HepG2 (cell line): ENCODE data around the gene ERF. TPM values are rescaled to one million over a fixed set of nuclear protein-coding genes. Genes with fewer than 3 reads are reported as not detected.

Source experiments
- AGO1 ChIP-seq: fragments of 200-400 bp; formaldehyde crosslinking; IDR thresholded peaks from 2 replicates; pipeline ENCODE4 v1.6.1; 2017; ENCODE audit warnings: mild to moderate bottlenecking, low read depth, low read length, moderate library complexity; ENCODE audit not compliant: poor library complexity, severe bottlenecking
- ATAD3A ChIP-seq: sonication (generic); formaldehyde crosslinking; IDR thresholded peaks from 2 replicates; pipeline ENCODE4 v1.4.0; 2020; ENCODE audit warnings: missing genetic modification reagents
- GMEB1 ChIP-seq: sonication (generic); formaldehyde crosslinking; IDR thresholded peaks from 2 replicates; pipeline ENCODE4 v1.5.1; 2020; ENCODE audit warnings: missing genetic modification reagents, mild to moderate bottlenecking, borderline replicate concordance
- KLF16 ChIP-seq, 2 experiments: sonication (generic) in 1 of 2; formaldehyde crosslinking in 1 of 2; IDR thresholded peaks; 2 replicates each; pipeline versions ENCODE4 v1.6.1 to v1.8.0; 2016 to 2023; ENCODE audit warnings: missing genetic modification reagents in 2 of 2, missing compliant biosample characterization in 1 of 2
- KLF6 ChIP-seq: IDR thresholded peaks from 2 replicates; pipeline ENCODE4 v1.8.0; 2016; ENCODE audit warnings: missing biosample characterization, missing genetic modification reagents
- NCOR1 ChIP-seq: fragments of 200-600 bp; sonication (generic); IDR thresholded peaks from 2 replicates; pipeline ENCODE4 v1.7.0; 2017; ENCODE audit warnings: antibody characterized with exemption, low read length, borderline replicate concordance
- NFE2 ChIP-seq: sonication (generic); formaldehyde crosslinking; IDR thresholded peaks from 2 replicates; pipeline ENCODE4 v1.4.0; 2020; ENCODE audit warnings: missing genetic modification reagents
- SIN3A ChIP-seq: IDR thresholded peaks from 2 replicates; pipeline ENCODE4 v1.6.1; 2011; ENCODE audit warnings: low read depth, mild to moderate bottlenecking, control low read depth, low read length, borderline replicate concordance
- SPEN ChIP-seq: sonication (generic); formaldehyde crosslinking; IDR thresholded peaks from 2 replicates; pipeline ENCODE4 v1.5.1; 2020; ENCODE audit warnings: low read depth, mild to moderate bottlenecking, missing genetic modification reagents
- TGIF2 ChIP-seq: IDR thresholded peaks from 2 replicates; pipeline ENCODE4 v1.6.1; 2016; ENCODE audit warnings: control low read depth, missing compliant biosample characterization
- ZEB1 ChIP-seq: IDR thresholded peaks from 2 replicates; pipeline ENCODE4 v1.6.1; 2012; ENCODE audit warnings: mild to moderate bottlenecking, low read depth, inconsistent platforms; ENCODE audit not compliant: insufficient replicate concordance
- ZNF12 ChIP-seq: sonication (generic); formaldehyde crosslinking; IDR thresholded peaks from 2 replicates; pipeline ENCODE4 v1.5.0; 2020; ENCODE audit warnings: missing genetic modification reagents
- ZNF20 ChIP-seq: sonication (generic); formaldehyde crosslinking; IDR thresholded peaks from 2 replicates; pipeline ENCODE4 v1.4.0; 2020; ENCODE audit warnings: mild to moderate bottlenecking, moderate library complexity, missing genetic modification reagents
- ZNF432 ChIP-seq: sonication (generic); formaldehyde crosslinking; IDR thresholded peaks from 2 replicates; pipeline ENCODE4 v1.5.0; 2020; ENCODE audit warnings: missing genetic modification reagents, mild to moderate bottlenecking, borderline replicate concordance
- polyA plus RNA-seq, 8 experiments: library from polyadenylated mRNA; depleted of rRNA in 3 of 8; stranded (reverse) in 7 of 8; unstranded in 1 of 8; fragments of >200 nt; fragmentation: Illumina TruSeq in 4 of 8; extraction: Trizol in 4 of 8; gene quantifications; 2 replicates each; pipeline versions ENCODE4 v1.2.1 to v1.2.3, GENCODE V29; 2011 to 2016; ENCODE audit warnings: low read depth in 4 of 8, missing spikeins in 1 of 8, mixed read lengths in 1 of 8; ENCODE audit not compliant: insufficient read depth in 1 of 8
- total RNA-seq, 5 experiments: library from RNA; depleted of rRNA; stranded (reverse); fragments of >200 nt; fragmentation: Illumina TruSeq; extraction: Trizol; gene quantifications; 2 replicates each; pipeline ENCODE4 v1.2.3, GENCODE V29; 2016; ENCODE audit warnings: low read depth in 1 of 5
- TF ChIP-seq, protein P1 (sequence below): sonication (generic); formaldehyde crosslinking; IDR thresholded peaks from one replicate; pipeline ENCODE4 v1.5.1; 2020; ENCODE audit warnings: mild to moderate bottlenecking, missing genetic modification reagents; ENCODE audit errors: not compliant biosample characterization
- TF ChIP-seq, protein P2 (sequence below): sonication (generic); formaldehyde crosslinking; IDR thresholded peaks from 2 replicates; pipeline ENCODE4 v1.4.0; 2020; ENCODE audit warnings: missing genetic modification reagents
- TF ChIP-seq, protein P3 (sequence below): sonication (generic); formaldehyde crosslinking; IDR thresholded peaks from 2 replicates; pipeline ENCODE4 v1.4.0; 2020; ENCODE audit warnings: mild to moderate bottlenecking, missing genetic modification reagents

Gene ERF
- total and polyA plus RNA-seq, 2 of the 13 experiments (the other 11 are each of a cell fraction or from before 2014, with no cell fraction given): 67.1 to 69.9 TPM

GRCh38 chr19:42269478-42270345 is 14.8 kb upstream of the ERF start (continued):
- TF ChIP-seq, protein P1, sequence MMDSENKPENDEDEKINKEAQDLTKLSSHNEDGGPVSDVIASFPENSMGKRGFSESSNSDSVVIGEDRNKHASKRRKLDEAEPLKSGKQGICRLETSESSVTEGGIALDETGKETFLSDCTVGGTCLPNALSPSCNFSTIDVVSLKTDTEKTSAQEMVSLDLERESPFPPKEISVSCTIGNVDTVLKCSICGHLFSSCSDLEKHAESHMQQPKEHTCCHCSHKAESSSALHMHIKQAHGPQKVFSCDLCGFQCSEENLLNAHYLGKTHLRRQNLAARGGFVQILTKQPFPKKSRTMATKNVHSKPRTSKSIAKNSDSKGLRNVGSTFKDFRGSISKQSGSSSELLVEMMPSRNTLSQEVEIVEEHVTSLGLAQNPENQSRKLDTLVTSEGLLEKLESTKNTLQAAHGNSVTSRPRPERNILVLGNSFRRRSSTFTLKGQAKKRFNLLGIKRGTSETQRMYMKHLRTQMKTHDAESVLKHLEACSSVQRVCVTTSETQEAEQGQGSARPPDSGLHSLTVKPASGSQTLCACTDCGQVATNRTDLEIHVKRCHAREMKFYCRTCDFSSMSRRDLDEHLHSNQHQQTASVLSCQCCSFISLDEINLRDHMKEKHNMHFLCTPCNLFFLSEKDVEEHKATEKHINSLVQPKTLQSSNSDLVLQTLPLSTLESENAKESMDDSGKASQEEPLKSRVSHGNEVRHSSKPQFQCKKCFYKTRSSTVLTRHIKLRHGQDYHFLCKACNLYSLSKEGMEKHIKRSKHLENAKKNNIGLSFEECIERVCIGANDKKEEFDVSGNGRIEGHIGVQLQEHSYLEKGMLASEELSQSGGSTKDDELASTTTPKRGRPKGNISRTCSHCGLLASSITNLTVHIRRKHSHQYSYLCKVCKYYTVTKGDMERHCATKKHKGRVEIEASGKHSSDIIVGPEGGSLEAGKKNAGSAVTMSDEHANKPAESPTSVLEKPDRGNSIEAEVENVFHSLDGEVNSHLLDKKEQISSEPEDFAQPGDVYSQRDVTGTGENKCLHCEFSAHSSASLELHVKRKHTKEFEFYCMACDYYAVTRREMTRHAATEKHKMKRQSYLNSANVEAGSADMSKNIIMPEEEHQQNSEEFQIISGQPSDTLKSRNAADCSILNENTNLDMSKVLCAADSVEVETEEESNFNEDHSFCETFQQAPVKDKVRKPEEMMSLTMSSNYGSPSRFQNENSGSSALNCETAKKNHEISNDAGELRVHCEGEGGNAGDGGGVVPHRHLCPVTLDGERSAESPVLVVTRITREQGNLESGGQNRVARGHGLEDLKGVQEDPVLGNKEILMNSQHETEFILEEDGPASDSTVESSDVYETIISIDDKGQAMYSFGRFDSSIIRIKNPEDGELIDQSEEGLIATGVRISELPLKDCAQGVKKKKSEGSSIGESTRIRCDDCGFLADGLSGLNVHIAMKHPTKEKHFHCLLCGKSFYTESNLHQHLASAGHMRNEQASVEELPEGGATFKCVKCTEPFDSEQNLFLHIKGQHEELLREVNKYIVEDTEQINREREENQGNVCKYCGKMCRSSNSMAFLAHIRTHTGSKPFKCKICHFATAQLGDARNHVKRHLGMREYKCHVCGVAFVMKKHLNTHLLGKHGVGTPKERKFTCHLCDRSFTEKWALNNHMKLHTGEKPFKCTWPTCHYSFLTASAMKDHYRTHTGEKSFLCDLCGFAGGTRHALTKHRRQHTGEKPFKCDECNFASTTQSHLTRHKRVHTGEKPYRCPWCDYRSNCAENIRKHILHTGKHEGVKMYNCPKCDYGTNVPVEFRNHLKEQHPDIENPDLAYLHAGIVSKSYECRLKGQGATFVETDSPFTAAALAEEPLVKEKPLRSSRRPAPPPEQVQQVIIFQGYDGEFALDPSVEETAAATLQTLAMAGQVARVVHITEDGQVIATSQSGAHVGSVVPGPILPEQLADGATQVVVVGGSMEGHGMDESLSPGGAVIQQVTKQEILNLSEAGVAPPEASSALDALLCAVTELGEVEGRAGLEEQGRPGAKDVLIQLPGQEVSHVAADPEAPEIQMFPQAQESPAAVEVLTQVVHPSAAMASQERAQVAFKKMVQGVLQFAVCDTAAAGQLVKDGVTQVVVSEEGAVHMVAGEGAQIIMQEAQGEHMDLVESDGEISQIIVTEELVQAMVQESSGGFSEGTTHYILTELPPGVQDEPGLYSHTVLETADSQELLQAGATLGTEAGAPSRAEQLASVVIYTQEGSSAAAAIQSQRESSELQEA (CRISPR knock-in tag): no peak
- TF ChIP-seq TGIF2 (CRISPR knock-in tag) (peak; percentile 27; the same call in 1 of the 2 replicates), SIN3A (peak; percentile 24; the same call in 1 of the 2 replicates), ZNF20 (CRISPR knock-in tag) (0 out of 2 replicates have a peak, but pooled peaks have one; percentile 36), NFE2 (CRISPR knock-in tag) (no peak), KLF6 (CRISPR knock-in tag) (no peak), ZNF12 (CRISPR knock-in tag) (no peak), AGO1 (no peak), ZEB1 (no peak), KLF16 (CRISPR knock-in tag; IDR thresholded peaks at IDR 0.05) (0 out of 4 replicates have a peak, but pooled peaks of 1 of the 2 experiments have one; percentile 10), NCOR1 (no peak), SPEN (CRISPR knock-in tag) (no peak), GMEB1 (CRISPR knock-in tag) (no peak), ATAD3A (CRISPR knock-in tag) (no peak), ZNF432 (CRISPR knock-in tag) (no peak)
- TF ChIP-seq, protein P2, sequence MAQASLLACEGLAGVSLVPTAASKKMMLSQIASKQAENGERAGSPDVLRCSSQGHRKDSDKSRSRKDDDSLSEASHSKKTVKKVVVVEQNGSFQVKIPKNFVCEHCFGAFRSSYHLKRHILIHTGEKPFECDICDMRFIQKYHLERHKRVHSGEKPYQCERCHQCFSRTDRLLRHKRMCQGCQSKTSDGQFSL (CRISPR knock-in tag): no peak
- TF ChIP-seq, protein P3, sequence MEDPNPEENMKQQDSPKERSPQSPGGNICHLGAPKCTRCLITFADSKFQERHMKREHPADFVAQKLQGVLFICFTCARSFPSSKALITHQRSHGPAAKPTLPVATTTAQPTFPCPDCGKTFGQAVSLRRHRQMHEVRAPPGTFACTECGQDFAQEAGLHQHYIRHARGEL (CRISPR knock-in tag): no peak
